Measurements from ENCODE around the gene CPPED1.

CPPED1 gene

DNA sequence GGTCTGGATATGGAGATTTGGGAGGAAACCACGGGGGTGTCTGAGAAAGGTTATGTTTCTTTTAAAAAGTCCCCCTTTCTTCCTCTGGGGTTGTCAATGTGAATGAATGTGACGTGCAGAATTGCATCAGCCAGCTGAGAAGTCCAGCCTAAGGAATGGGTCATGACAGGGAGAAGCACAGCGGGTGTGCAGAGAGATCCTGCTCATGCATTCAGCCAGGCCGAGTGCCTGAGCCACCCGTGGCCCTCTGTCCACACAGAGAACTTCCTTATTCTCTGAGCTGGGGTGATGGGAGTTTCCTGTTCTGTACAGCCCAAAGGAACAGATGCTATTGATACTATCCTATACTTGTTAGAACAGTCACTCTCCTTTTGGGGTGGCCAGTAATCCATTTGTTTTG is 117.9 kb downstream of the CPPED1 start:
- Histone ChIP-seq H3K4me3 (ENCODE audit: low read depth, low read length) (no peak overlapping the region), H3K9me3 (ENCODE audit: control insufficient read depth, insufficient read depth, low read depth, low read length) (no peaks in the 10 kb centered on the region), H3K36me3 (ENCODE audit: control insufficient read depth in 2 of 2, insufficient read depth in 1 of 2, low read length in 2 of 2) (no peaks in the 10 kb centered on the region), H3K27ac (ENCODE audit: extremely low read depth, low read depth, low read length) (no peak overlapping the region), H3K4me1 (ENCODE audit: control insufficient read depth, insufficient read depth, low read length) (no peaks in the 10 kb centered on the region)
- POLR2A ChIA-PET: no interaction called here
- CTCF ChIA-PET: interaction anchor here (0.7 kb wide), 1 partner anchor 19 kb away, joined by 6 read pairs; no protein-coding TSS in a partner anchor
- TF ChIP-seq, protein P1, sequence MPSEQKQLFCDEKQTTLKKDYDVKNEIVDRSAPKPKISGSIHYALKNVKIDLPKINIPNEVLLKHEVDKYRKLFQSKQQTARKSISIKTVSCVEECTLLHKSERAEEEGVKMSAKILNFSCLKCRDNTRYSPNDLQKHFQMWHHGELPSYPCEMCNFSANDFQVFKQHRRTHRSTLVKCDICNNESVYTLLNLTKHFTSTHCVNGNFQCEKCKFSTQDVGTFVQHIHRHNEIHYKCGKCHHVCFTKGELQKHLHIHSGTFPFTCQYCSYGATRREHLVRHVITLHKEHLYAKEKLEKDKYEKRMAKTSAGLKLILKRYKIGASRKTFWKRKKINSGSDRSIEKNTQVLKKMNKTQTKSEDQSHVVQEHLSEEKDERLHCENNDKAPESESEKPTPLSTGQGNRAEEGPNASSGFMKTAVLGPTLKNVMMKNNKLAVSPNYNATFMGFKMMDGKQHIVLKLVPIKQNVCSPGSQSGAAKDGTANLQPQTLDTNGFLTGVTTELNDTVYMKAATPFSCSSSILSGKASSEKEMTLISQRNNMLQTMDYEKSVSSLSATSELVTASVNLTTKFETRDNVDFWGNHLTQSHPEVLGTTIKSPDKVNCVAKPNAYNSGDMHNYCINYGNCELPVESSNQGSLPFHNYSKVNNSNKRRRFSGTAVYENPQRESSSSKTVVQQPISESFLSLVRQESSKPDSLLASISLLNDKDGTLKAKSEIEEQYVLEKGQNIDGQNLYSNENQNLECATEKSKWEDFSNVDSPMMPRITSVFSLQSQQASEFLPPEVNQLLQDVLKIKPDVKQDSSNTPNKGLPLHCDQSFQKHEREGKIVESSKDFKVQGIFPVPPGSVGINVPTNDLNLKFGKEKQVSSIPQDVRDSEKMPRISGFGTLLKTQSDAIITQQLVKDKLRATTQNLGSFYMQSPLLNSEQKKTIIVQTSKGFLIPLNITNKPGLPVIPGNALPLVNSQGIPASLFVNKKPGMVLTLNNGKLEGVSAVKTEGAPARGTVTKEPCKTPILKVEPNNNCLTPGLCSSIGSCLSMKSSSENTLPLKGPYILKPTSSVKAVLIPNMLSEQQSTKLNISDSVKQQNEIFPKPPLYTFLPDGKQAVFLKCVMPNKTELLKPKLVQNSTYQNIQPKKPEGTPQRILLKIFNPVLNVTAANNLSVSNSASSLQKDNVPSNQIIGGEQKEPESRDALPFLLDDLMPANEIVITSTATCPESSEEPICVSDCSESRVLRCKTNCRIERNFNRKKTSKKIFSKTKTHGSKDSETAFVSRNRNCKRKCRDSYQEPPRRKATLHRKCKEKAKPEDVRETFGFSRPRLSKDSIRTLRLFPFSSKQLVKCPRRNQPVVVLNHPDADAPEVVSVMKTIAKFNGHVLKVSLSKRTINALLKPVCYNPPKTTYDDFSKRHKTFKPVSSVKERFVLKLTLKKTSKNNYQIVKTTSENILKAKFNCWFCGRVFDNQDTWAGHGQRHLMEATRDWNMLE (tag by site-specific recombination; conservative IDR thresholded peaks at IDR 0.05; ENCODE audit: low read depth): no peak
- TF ChIP-seq ZNF174 (tag by site-specific recombination; IDR thresholded peaks at IDR 0.05) (no peak), MZF1 (tag by site-specific recombination; IDR thresholded peaks at IDR 0.05; ENCODE audit: borderline replicate concordance) (no peak), ZNF654 (tag by site-specific recombination; IDR thresholded peaks at IDR 0.05; ENCODE audit: low read depth) (no peak), ZNF747 (tag by site-specific recombination; IDR thresholded peaks at IDR 0.05) (no peak), ZNF155 (tag by site-specific recombination; IDR thresholded peaks at IDR 0.05) (no peak), ZNF624 (tag by site-specific recombination; IDR thresholded peaks at IDR 0.05) (no peak), ZNF585B (tag by site-specific recombination; IDR thresholded peaks at IDR 0.05) (no peak), KLF9 (tag by site-specific recombination; IDR thresholded peaks at IDR 0.05; ENCODE audit: low read depth) (no peak), ZNF221 (tag by site-specific recombination; IDR thresholded peaks at IDR 0.05; ENCODE audit: borderline replicate concordance) (no peak), BCL11B (tag by site-specific recombination; IDR thresholded peaks at IDR 0.05; ENCODE audit: low read depth) (no peak), ZNF621 (tag by site-specific recombination; IDR thresholded peaks at IDR 0.05) (no peak)
- TF ChIP-seq, protein P2, sequence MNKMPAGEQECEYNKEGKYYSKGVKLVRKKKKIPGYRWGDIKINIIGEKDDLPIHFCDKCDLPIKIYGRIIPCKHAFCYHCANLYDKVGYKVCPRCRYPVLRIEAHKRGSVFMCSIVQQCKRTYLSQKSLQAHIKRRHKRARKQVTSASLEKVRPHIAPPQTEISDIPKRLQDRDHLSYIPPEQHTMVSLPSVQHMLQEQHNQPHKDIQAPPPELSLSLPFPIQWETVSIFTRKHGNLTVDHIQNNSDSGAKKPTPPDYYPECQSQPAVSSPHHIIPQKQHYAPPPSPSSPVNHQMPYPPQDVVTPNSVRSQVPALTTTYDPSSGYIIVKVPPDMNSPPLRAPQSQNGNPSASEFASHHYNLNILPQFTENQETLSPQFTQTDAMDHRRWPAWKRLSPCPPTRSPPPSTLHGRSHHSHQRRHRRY (tag by site-specific recombination; IDR thresholded peaks at IDR 0.05): no peak
- TF ChIP-seq, protein P3, sequence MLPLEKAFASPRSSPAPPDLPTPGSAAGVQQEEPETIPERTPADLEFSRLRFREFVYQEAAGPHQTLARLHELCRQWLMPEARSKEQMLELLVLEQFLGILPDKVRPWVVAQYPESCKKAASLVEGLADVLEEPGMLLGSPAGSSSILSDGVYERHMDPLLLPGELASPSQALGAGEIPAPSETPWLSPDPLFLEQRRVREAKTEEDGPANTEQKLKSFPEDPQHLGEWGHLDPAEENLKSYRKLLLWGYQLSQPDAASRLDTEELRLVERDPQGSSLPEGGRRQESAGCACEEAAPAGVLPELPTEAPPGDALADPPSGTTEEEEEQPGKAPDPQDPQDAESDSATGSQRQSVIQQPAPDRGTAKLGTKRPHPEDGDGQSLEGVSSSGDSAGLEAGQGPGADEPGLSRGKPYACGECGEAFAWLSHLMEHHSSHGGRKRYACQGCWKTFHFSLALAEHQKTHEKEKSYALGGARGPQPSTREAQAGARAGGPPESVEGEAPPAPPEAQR (tag by site-specific recombination; IDR thresholded peaks at IDR 0.05): no peak

DNA sequence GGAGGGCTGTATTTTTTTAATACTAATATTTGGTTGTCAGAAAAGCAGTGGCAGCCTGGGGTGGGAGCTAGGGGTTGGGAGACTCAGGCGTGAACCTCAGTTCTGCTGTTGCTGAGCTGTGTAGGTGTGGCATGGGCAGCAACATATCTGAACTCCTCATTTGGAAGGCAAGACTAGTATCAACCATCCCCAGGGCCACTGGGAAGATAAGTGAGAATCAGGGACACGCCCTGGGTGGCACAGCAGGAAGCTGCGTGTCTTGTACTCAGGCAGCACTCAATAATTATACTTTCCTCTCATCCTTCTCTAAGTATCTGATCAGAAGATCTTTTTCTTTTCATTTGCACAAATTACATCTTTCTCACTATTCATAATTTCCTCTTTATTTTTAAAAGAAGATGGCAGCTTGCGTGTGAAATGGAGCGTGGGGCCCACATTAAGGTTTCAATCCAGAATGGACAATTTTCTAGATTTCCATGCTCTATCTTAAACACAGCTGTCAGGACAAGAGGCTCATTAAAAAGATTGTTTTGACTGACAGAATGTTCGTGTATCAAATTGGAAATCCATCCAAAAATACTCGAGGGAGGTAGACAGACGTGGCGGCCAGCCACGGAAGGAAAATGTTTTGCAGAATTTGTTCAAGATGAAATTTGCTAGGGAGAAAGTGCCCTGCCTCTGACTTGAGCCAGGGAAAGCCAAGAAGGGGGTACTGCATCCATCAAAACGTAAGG is 121.1 kb downstream of the CPPED1 start:
- ChIA-PET CTCF (interaction anchor here (0.7 kb wide), 1 partner anchor 99 kb away, joined by 3 read pairs; no protein-coding TSS in a partner anchor), POLR2A (no interaction called here)
- Histone ChIP-seq H3K36me3 (ENCODE audit: control insufficient read depth in 2 of 2, insufficient read depth in 1 of 2, low read length in 2 of 2) (no peaks in the 10 kb centered on the region), H3K4me3 (ENCODE audit: low read depth, low read length) (no peak overlapping the region), H3K9me3 (ENCODE audit: control insufficient read depth, insufficient read depth, low read depth, low read length) (no peaks in the 10 kb centered on the region), H3K4me1 (ENCODE audit: control insufficient read depth, insufficient read depth, low read length) (no peaks in the 10 kb centered on the region), H3K27ac (ENCODE audit: extremely low read depth, low read depth, low read length) (no peak overlapping the region)
- TF ChIP-seq SETDB1 (IDR thresholded peaks at IDR 0.05; ENCODE audit: insufficient read length, low read length) (no peak), PRDM1 (tag by site-specific recombination; IDR thresholded peaks at IDR 0.05) (no peak), ZNF394 (tag by site-specific recombination; IDR thresholded peaks at IDR 0.05; ENCODE audit: borderline replicate concordance) (no peak), ZNF621 (tag by site-specific recombination; IDR thresholded peaks at IDR 0.05) (no peak)
- TF ChIP-seq, protein P4, sequence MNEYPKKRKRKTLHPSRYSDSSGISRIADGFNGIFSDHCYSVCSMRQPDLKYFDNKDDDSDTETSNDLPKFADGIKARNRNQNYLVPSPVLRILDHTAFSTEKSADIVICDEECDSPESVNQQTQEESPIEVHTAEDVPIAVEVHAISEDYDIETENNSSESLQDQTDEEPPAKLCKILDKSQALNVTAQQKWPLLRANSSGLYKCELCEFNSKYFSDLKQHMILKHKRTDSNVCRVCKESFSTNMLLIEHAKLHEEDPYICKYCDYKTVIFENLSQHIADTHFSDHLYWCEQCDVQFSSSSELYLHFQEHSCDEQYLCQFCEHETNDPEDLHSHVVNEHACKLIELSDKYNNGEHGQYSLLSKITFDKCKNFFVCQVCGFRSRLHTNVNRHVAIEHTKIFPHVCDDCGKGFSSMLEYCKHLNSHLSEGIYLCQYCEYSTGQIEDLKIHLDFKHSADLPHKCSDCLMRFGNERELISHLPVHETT (tag by site-specific recombination; IDR thresholded peaks at IDR 0.05): no peak
- TF ChIP-seq, protein P5, sequence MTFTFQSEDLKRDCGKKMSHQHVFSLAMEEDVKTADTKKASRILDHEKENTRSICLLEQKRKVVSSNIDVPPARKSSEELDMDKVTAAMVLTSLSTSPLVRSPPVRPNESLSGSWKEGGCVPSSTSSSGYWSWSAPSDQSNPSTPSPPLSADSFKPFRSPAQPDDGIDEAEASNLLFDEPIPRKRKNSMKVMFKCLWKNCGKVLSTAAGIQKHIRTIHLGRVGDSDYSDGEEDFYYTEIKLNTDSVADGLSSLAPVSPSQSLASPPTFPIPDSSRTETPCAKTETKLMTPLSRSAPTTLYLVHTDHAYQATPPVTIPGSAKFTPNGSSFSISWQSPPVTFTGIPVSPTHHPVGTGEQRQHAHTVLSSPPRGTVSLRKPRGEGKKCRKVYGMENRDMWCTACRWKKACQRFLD (tag by site-specific recombination; IDR thresholded peaks at IDR 0.05): no peak
- TF ChIP-seq, protein P6, sequence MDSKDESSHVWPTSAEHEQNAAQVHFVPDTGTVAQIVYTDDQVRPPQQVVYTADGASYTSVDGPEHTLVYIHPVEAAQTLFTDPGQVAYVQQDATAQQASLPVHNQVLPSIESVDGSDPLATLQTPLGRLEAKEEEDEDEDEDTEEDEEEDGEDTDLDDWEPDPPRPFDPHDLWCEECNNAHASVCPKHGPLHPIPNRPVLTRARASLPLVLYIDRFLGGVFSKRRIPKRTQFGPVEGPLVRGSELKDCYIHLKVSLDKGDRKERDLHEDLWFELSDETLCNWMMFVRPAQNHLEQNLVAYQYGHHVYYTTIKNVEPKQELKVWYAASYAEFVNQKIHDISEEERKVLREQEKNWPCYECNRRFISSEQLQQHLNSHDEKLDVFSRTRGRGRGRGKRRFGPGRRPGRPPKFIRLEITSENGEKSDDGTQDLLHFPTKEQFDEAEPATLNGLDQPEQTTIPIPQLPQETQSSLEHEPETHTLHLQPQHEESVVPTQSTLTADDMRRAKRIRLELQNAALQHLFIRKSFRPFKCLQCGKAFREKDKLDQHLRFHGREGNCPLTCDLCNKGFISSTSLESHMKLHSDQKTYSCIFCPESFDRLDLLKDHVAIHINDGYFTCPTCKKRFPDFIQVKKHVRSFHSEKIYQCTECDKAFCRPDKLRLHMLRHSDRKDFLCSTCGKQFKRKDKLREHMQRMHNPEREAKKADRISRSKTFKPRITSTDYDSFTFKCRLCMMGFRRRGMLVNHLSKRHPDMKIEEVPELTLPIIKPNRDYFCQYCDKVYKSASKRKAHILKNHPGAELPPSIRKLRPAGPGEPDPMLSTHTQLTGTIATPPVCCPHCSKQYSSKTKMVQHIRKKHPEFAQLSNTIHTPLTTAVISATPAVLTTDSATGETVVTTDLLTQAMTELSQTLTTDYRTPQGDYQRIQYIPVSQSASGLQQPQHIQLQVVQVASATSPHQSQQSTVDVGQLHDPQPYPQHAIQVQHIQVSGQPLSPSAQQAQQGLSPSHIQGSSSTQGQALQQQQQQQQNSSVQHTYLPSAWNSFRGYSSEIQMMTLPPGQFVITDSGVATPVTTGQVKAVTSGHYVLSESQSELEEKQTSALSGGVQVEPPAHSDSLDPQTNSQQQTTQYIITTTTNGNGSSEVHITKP (tag by site-specific recombination; IDR thresholded peaks at IDR 0.05): no peak
